IPS-NIHi7 (cell line): ENCODE results near the gene FXYD1.
"Not testable (repeated sequence)": the region's sequence is repeated elsewhere in the genome, so short reads cannot be mapped to it uniquely, and the experiment has no call there.

ENCODE experiments used
- DNase-seq: peaks from one replicate; pipeline ENCODE4 v3.0.0; 2012; ENCODE audit warnings: mixed read lengths; ENCODE audit errors: extremely low spot score

The FXYD1 gene

DNA sequence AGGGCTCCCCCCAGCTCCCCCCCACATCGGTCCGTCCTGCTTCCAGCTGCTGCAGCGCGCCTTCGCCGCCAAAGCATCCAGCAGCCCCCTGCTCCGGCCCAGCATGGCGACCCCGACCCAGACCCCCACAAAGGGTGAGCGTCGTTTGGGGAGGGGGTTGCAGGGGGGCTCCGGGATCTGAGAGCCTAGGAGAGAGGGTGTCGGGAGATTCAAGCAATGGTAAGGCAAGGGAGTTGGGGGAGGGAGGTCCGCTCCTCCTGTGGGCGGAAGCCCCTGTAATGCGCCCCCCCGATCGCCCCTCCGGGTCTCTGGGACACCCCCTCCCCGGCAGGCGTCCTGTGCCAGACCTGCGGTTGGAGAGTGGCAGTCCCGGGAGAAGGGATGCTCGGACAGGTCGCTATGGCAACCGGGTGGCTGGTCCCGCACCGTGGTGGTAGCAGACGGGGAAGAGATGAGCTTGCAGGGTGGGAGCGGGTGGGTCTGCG, 4.6 kb downstream of the FXYD1 start, which contains the start of gene FXYD7:
FXYD7 (plus strand) TSS at position 25 of the 485 bp plus-strand sequence; CDS start at position 104, 79 bp downstream.
- no peak for DNase-seq

- DNase-seq = no peak
These were observed 5.2 kb downstream of the FXYD1 start for GRCh38 chr19:35143818-35144217.

DNA sequence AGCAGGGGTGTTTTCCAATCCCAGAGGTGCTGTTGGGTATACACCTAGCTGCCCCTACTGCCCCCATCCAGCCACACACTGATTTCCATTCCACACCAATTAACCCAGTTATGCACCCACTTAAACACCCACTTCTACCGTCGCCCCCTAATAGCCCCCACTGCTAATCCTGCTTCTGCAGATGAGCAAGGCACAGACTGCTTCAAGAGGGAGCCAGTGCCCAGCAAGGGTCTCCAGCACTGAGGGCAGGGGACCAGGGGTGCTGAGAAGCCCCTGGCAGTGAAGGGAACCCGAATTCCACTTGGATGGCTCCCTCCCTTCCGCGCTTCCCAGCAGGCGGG, 5.6 kb downstream of the FXYD1 start:
- no peak for DNase-seq

DNA sequence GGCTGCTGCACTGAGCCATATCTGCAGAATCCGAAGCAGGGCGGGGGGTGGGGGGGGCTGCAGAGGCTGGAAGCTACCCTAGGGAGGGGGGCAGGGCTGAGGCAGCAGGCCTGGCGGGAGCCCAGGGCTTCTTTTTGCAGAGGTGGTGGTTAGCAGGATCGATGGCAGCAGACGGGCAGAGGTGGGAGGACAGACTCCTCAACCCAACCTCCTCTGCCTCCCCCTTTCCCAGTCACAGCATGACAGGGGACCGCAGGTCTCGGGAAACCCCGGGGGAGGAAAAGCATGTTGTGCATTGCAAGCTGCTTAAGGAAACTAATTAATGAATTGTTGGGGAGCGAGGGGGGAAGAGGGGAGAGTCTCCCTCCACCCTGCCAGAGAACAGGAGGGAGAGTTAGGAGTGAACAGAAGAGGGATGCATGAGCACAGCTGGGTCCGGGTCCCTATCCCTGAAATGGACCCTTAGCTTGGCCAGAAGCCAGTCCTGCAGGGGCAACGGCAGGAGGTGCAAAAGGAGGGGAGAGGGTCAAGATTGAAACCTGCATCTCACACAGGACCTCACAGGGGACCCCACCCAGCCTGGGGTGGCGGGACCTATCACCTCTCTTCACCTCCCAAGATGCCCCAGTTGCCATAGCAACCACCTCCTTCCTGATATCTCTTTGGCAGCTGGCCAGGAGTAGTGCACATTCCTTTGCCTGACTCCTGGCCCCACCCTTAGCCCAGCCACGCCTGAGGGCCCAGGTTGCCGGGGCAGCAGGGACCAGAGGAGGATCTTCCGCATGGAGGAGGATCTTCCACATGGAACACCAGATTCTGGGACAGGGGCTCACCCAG, 6.2 kb downstream of the FXYD1 start:
- DNase-seq = peak; percentile 65

GRCh38 chr19:35146746-35147459, 8.3 kb downstream of the FXYD1 start:
- DNase-seq = no peak

GRCh38 chr19:35149463-35149862, 10.8 kb downstream of the FXYD1 start:
- no peak for DNase-seq

DNA sequence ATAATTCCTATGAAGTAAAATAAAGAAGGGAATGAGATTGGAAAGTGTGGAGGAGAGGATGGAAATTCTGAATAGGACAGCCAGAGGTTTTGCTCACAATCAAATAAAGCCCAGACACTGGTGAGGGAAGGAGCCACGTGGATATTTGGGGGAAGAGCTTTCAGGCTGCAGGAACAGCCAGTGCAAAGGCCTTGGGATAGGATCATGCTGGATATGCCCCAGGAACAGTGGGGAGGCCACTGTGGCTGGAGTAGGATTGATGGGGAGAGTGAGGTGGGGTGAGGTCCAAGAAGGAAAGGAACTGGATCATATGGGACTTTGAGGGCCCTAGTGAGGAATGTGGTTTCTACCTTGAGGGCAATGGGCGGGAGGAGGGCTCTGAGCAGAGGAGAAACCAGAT, 11.8 kb downstream of the FXYD1 start:
- DNase-seq = no peak

GRCh38 chr19:35151273-35152065, 12.8 kb downstream of the FXYD1 start:
- no peak for DNase-seq

DNA sequence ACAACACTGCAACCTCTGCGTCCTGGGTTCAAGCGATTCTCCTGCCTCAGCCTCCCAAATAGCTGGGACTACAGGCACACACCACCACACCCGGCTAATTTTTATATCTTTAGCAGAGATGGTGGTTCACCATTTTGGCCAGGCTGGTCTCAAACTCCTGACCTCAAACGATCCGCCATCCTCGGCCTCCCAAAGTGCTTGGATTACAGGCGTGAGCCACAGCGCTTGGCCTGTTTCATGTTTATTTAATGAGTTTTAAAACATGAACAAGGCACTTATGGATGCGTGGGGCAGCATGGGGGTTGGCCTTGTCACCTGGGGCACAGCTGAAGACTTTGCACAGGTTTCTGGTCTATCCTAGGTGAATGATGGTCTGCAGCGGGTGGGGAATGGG, 14.5 kb downstream of the FXYD1 start:
- DNase-seq = not testable (repeated sequence)

- DNase-seq = peak; percentile 70
These were observed 15.3 kb downstream of the FXYD1 start for GRCh38 chr19:35153701-35154524.

- peak; percentile 86 for DNase-seq
These were observed 16.1 kb downstream of the FXYD1 start, which contains the start of gene FXYD5 for GRCh38 chr19:35154525-35155406. Gene FXYD5 (plus strand): TSS chr19:35154735. CDS start chr19:35155551, 816 bp downstream.

DNA sequence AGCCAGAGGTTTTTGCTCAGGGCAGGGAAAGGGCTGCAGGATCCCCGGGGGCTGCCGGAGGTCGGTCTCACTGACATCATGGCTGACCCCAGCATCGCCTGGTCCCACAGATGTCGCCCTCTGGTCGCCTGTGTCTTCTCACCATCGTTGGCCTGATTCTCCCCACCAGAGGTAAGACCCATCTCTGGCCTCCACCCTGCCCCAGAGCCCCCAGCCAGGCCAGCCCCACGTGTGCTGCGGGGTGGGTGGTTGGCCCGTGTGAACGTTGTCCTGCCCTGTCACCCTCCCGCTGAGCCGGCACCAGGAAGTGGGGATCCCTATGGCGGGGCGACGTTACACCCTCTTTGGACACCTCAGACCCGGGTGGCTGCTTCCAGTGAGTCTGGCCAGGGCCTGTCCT, 16.8 kb downstream of the FXYD1 start:
- no peak for DNase-seq

GRCh38 chr19:35155981-35156672, 17.5 kb downstream of the FXYD1 start:
- DNase-seq = no peak

GRCh38 chr19:35156673-35157014, 18.0 kb downstream of the FXYD1 start:
- no peak for DNase-seq

DNA sequence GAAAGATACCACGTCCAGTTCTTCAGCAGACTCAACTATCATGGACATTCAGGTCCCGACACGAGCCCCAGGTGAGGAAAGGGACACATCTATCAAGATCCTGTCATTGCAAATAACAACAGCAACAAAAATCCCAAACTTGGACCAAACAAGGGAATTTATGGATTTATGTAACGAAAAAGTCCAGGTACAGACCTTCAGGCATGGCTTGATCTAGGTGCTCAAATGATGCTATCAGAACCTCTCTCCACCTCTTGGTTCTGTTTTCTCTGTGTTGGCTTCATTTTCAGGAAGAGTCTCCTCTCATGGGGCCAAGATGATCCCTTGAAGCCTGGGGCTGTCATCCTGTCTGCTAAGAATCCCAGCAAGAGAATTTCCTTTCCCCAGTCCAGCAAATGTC, 18.8 kb downstream of the FXYD1 start:
- no peak for DNase-seq

DNA sequence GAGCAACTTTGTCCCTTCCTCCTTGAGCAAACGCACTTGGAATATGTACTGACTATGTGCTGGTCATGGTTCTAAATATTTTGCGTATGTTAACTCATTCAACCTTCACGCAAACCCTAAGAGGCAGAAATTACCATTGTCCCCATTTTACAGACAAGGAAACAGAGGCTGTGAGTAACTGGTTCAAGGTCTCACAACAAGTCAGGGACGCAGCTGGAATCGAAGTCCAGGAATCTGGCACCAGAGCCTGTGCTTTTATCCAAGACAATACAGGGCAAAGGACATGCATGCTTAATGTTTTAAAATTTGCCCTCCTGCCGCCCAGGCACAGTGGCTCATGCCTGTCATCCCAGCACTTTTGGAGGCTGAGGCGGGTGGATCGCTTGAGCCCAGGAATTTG, 21.0 kb downstream of the FXYD1 start:
- no peak for DNase-seq

GRCh38 chr19:35160629-35161433, 22.2 kb downstream of the FXYD1 start:
- no peak for DNase-seq

- DNase-seq = no peak
These were observed 22.8 kb downstream of the FXYD1 start for GRCh38 chr19:35161434-35161743.
